Mesenteric fat pad (tissue), 1 donor: Measurements from ENCODE around the gene XPNPEP1. TPM values are rescaled to one million over a fixed set of nuclear protein-coding genes. Genes with fewer than 3 reads are reported as not detected.

Experiments
- DNase-seq: peaks from one replicate; pipeline ENCODE4 v3.0.0-alpha.2; 2020; ENCODE audit warnings: low spot score
- total RNA-seq: library from RNA; stranded (reverse); fragmentation: NEBNext Ultra II Directional; extraction: Animal tissue kit (Norgen Biotek cat#: 25700); gene quantifications from one replicate; pipeline ENCODE4 v1.2.1, GENCODE V29; 2021
- donor health status: DM: yes; HTN: yes; CAD: no.

The XPNPEP1 gene
- total RNA-seq, 1 donor from 2014 or later: 68.7 TPM

GRCh38 chr10:109895095-109895818, 28.1 kb downstream of the XPNPEP1 start:
- DNase-seq: no peak

GRCh38 chr10:109894516-109894915, 28.8 kb downstream of the XPNPEP1 start:
- no peak for DNase-seq

DNA sequence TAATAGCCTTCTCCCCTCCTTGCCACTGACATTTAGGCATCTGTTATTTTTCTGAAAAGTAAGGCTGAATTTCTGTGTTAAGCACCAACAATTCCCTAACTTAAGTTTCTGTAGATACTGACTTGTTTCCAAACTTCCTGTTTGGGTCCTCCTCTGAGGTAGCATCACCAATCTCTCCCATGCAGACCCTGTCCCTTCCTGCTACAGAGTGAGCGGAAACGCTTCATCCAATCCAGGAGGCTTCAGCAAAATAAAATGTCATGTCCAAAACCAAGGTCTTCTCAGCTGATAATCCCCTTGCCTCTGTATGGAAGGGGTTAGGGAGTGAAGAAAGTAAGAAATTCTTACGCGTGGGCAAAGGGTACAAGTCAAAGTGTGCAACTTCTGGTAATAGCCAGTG, 29.9 kb downstream of the XPNPEP1 start:
- no peak for DNase-seq

- DNase-seq: no peak
These were observed 30.4 kb downstream of the XPNPEP1 start for GRCh38 chr10:109892931-109893330.

- DNase-seq: no peak
These were observed 31.2 kb downstream of the XPNPEP1 start for GRCh38 chr10:109892117-109892516.

DNA sequence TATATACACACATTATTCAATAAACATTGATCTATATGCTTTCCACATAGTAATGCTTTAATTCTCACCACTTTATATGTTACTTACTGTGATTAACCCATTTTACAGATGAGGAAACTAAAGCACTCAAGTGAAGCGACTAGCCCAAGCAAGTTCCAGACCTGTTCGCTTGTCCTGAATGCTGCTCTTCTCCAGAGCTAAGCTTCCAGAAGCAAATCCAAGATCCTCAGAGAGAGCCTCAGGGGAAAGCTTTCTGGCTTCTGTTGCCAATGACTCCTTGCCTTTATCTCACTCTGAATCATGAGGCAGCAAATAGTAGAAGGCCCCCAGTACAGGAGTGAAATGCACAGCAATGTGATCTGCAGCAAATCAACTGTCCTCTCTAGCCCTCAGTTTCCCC, 32.2 kb downstream of the XPNPEP1 start:
- DNase-seq: no peak

GRCh38 chr10:109889867-109890266, 33.4 kb downstream of the XPNPEP1 start:
- DNase-seq: no peak

GRCh38 chr10:109887776-109888175, 35.5 kb downstream of the XPNPEP1 start:
- DNase-seq: no peak

DNA sequence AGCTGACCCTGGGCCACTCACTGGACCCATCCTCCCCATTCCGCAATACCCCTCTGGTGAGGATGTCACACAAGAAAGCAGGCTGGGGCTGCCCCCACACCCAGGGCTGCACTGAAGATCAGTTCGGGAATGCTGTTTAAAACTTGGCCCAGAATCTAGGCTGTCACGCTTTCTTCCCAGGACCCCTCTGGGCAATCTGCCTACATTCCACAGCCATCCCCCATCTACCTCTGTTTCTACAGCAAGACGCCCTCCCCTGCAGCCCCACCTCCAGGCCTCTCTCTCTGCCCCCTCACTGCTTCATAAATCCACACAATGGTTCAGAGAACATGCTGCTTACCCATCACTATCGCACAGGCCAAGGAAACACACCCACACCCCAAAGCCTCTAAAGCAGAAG, 36.1 kb downstream of the XPNPEP1 start:
- DNase-seq: no peak

DNA sequence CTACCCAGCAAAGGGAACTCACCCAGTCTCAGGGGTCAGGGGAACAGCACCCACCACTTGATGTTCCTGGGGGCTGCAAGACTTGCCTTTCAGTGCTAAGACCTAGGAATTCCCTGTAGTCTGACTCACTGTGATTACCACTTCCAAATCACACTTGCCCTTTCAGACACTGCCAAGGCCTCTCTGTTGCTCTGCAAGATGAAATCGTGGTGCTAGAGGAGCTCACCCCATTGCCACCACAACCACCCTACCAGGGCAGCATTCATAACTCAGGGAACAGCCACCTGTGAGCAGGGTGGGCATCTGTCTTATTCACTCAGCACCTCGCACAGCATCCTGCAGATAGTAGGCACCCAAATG, 36.5 kb downstream of the XPNPEP1 start:
- no peak for DNase-seq

DNA sequence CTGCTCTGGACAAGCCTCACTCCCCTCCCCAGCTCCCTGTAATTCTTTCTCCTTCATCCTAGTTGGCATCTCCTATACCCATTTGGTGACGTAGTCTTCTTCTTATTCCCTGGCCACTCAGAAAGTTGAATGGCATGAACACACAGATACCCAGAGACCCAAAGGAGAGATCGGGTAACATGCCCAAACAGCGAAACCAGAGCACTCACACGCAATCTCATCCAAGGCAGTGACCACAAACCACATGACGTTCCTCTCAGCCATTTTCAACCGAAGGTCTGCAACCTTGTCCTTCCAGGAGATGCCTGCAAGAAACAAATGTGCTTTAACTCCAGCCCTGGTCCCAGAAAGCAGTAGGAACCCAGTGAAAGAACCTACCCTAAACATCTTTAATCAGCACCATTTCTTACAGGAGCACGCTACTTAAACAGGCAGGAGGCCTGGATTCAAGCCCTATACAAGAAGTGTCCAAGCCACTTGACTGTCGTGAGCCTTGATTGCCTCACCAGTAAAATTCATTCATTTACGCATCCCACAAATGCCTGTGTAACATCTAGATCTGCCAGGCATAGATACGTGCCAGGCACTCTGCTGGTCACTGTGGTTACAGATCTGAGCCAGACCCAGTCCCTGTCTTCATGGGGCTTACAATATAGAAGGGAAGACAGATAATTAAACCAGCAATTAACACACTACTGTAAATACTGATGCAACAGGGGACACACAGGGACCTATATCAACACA, 37.1 kb downstream of the XPNPEP1 start:
- DNase-seq: no peak

DNA sequence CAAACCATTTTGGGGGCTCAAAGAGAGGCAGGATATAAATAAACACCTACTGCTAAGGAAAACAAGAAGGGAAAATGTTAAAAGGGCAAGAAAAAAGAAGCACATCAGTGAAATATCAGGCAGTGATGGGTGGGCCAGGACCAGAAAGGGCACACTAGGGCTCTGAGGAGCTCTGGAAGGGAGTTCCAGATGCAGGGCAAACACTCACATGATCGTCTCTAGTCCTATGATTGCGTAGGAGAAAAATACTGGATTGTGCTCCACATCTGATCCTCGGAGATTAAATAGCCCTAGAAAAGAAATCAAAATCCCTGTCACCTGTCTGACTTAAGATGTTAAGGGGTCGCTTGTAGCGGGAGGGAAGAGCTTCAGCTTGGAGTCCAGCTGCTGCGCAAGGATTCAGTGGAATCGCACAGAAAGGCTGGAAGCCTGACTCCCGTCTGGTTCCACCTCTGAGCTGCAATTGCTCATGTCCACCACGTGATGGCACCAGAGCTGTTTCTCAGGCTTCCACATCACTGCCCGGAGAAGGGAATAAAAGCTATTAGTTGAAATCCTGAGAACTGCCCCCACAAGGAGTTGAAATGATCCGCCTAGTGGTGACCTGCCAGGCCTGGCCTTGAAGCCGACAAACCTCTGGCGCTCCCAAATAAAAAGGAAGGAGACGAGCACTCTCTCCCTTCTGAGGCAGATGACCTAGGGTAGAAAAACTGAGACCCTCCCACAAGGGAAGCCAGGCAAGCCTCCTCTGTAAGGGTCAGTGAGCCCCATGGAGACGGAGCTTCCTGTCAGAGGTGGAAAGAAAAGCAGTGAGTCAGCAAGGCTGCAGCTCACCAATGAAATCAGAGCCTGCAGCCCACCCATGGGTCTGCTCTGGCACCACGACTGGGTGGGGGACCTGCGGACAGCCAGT, 39.2 kb downstream of the XPNPEP1 start:
- DNase-seq: no peak

- no peak for DNase-seq
These were observed 40.9 kb downstream of the XPNPEP1 start for GRCh38 chr10:109882251-109883057.

GRCh38 chr10:109881769-109882057, 41.6 kb downstream of the XPNPEP1 start:
- DNase-seq: no peak

DNA sequence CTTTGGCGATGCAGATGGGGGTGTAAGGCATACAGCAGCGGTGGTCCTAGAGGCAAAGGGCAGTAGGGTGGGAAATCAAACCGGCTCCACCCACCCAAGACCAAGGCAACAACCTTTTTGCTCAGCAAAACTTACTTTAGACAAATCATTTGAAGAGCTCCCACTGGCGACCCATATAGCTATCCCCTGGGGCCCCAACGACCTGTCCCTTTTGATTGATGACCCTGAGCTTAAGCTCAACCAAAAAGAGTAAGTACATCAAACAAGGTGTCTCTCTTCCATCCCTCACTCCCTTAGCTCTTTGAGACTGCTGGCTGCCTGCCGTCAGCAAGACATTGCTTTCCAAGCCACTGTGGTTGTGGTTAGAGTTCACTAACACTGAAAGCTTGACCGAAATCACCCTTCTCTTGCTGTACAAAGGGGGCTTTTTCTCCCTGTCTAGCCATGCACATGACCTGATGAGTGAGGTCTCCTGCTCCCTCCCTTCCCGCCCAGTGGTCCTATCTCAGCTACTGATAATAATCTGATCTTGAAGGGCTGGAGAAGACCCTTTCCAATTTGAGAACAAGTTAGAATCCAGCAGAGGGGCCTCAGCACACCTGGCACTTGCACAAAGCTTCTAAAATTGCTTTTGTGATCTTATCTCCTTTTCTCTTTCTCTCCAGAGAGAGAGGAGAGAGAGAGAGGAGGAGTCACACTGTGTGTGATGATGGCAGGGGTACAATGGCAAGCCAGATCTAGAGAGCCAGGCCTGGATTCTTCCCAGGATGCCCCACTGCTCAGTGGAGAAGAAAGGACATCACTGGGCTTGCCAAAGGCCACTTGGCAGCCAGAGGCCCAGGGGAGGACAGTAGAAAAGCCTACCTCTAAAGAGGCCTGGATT, 42.2 kb downstream of the XPNPEP1 start:
- DNase-seq: no peak

DNA sequence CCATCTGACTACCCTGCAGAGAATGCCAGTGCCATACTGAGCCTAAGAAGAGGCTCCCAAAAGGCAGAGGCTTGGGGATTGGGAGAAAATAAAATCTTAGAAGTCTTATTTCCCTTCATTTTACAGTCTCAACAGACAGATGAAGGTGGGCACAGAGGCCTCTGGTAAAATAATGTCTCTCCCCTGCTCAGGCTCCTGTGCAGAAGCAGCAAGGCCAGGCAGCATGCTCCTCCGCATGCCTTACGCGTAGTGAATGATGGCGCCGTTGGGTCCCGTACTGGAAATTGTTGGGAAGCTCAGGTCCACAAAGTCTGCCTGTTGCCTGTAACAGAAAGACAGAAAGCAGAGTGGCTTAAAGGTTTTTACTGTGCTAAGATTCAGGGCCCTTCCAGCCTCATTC, 45.8 kb downstream of the XPNPEP1 start:
- DNase-seq: no peak

DNA sequence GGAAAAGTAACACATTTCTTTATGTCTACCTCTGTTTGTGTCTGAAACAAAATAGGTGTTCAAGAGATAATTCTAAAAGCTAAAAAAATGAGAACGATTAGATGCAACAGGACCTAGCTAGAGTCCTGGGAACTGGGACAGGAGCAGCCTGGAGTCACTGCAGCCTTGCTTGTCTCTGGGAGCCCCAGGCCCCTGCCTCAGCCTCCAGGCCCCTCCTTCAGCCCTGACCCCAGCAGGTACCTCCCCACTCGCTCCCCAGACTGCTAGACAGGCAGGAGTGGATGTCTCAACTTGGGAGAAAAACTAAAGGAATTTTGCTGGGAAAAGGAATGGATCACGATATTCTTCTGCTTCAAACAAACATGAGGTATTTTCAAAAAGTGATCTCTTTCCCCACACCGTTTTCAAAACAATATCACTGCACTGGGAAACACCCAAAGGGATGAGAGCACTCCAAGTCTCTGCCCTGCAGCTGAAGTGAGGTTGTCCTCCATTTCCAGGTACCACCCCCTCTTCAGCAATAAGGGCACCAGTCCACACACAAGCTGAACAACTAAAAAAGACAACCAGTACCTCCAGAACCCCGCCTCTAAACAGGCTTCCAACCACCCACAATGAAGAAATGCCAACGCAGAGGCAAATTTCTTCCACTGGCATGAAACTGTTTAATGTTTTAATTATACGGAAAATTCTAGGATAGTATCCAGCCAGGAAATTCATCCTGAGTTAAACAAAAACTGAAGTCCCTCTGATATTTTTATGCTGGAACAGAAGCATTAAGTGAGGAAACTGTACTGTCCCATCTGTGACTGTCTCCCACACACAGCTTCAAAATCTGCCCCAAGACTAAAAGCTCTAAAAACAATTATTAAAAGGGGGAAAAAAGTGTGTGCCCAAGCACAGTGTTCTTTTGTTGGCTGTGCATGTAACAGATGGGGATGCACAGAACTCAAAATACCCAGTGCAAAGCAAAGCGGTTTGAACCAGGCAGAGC, 47.2 kb downstream of the XPNPEP1 start:
- DNase-seq: no peak

GRCh38 chr10:109875151-109875568, 48.2 kb downstream of the XPNPEP1 start:
- DNase-seq: no peak

DNA sequence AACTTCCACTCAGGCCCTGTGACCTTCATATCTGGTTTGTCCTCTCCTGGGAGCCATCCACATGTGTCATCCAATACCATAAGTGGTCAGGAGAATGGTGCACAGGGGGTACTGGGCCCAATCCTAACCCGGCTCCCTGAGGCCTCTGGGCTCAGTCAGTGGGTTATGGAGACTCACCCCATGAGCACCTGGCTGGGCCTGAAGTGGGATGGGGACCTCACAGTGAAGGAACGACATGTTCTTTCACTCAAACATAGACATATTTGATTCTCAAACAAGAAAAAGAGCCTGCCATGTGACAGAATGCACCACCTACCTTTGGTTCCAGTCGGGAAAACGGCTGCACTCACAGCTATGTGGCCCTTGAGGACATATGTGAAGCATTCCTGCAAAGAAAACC, 51.8 kb downstream of the XPNPEP1 start:
- no peak for DNase-seq
